ENCODE data around the gene TRIM13.
"Not testable (repeated sequence)": the region's sequence is repeated elsewhere in the genome, so short reads cannot be mapped to it uniquely, and the experiment has no call there.

Gene TRIM13

GRCh38 chr13:49996951-49997895 is at the start of gene TRIM13:
TSS of gene TRIM13 (plus strand) at chr13:49997042. CDS start at chr13:50011941, 14,899 bp downstream.
- DNase-seq: peak; percentile 81

GRCh38 chr13:49948777-49949270 is 48.0 kb upstream of the TRIM13 start:
- DNase-seq: not testable (repeated sequence)

- DNase-seq: no peak
Observed at GRCh38 chr13:49951754-49952535, 44.9 kb upstream of the TRIM13 start.

GRCh38 chr13:49953560-49953959 is 43.3 kb upstream of the TRIM13 start:
- no peak for DNase-seq

- no peak for DNase-seq
Observed at GRCh38 chr13:49954674-49955455, 42.0 kb upstream of the TRIM13 start.

- no peak for DNase-seq
Observed at GRCh38 chr13:49956131-49956530, 40.7 kb upstream of the TRIM13 start.

GRCh38 chr13:49958321-49958720 is 38.5 kb upstream of the TRIM13 start:
- DNase-seq: no peak

GRCh38 chr13:49967456-49967855 is 29.4 kb upstream of the TRIM13 start:
- DNase-seq: no peak

GRCh38 chr13:49972709-49973108 is 24.1 kb upstream of the TRIM13 start:
- DNase-seq: no peak

GRCh38 chr13:49975826-49976225 is 21.0 kb upstream of the TRIM13 start:
- DNase-seq: no peak

- DNase-seq: peak; percentile 69
Observed at GRCh38 chr13:49976314-49977258, 20.3 kb upstream of the TRIM13 start.

GRCh38 chr13:49977992-49978391 is 18.9 kb upstream of the TRIM13 start:
- no peak for DNase-seq

GRCh38 chr13:49980266-49980665 is 16.6 kb upstream of the TRIM13 start:
- DNase-seq: no peak

- no peak for DNase-seq
Observed at GRCh38 chr13:49985129-49985528, 11.7 kb upstream of the TRIM13 start.

- DNase-seq: no peak
Observed at GRCh38 chr13:49986471-49986870, 10.4 kb upstream of the TRIM13 start.

- DNase-seq: not testable (repeated sequence)
Observed at GRCh38 chr13:49990612-49991011, 6.2 kb upstream of the TRIM13 start.

GRCh38 chr13:49993111-49993510 is 3.7 kb upstream of the TRIM13 start:
- DNase-seq: no peak

GRCh38 chr13:49993666-49994065 is 3.2 kb upstream of the TRIM13 start:
- no peak for DNase-seq

GRCh38 chr13:49995625-49996101 is 1.2 kb upstream of the TRIM13 start:
- DNase-seq: no peak

- DNase-seq: peak; percentile 87
Observed at GRCh38 chr13:49996161-49996915, 504 bp upstream of the TRIM13 start.

- no peak for DNase-seq
Observed at GRCh38 chr13:49997955-49998354, 1.1 kb downstream of the TRIM13 start.

Data from CD4-positive, alpha-beta T cell treated with Interferon gamma for 1 hour (primary cell).